HFFc6 (cell line): ENCODE results near the gene ABCC5. TPM values are rescaled to one million over a fixed set of nuclear protein-coding genes. Genes with fewer than 3 reads are reported as not detected.

Experiments used
- DNase-seq: peaks from one replicate; pipeline ENCODE4 v3.0.0-alpha.2; 2018
- H3K27ac Mint-ChIP-seq: 2 replicates; pipeline ENCODE4 v1.8.0; 2020; ENCODE audit warnings: mild to moderate bottlenecking, mixed read lengths
- H3K27me3 Mint-ChIP-seq: 2 replicates; pipeline ENCODE4 v1.8.0; 2021; ENCODE audit warnings: mild to moderate bottlenecking, moderate library complexity, mixed read lengths; ENCODE audit not compliant: insufficient read depth
- H3K36me3 Mint-ChIP-seq: 2 replicates; pipeline ENCODE4 v1.8.0; 2021; ENCODE audit warnings: low read depth, mixed read lengths
- H3K4me1 Mint-ChIP-seq: 2 replicates; pipeline ENCODE4 v1.8.0; 2020; ENCODE audit warnings: low read depth, mixed read lengths
- H3K4me3 Mint-ChIP-seq: 2 replicates; pipeline ENCODE4 v1.8.0; 2020; ENCODE audit warnings: mild to moderate bottlenecking, moderate library complexity, mixed read lengths
- H3K9me3 Mint-ChIP-seq: 2 replicates; pipeline ENCODE4 v1.8.0; 2020; ENCODE audit warnings: mild to moderate bottlenecking, mixed read lengths
- total RNA-seq, 6 experiments: library from RNA; stranded (reverse); fragmentation: NEBNext Ultra II Directional; extraction: Animal tissue kit (Norgen Biotek cat#: 25700); gene quantifications; 2 replicates in 1 of 6; 3 replicates in 5 of 6; pipeline ENCODE4 v1.2.3, GENCODE V29; 2021
- TF ChIP-seq, protein P1 (sequence below): fragments of 200-600 bp; sonication (generic); IDR thresholded peaks from 2 replicates; pipeline ENCODE4 v1.5.0; 2021; ENCODE audit warnings: antibody characterized with exemption, mild to moderate bottlenecking

The ABCC5 gene
- total RNA-seq, 6 experiments from 2014 or later, result 16.6 to 19.6 (median 17.4) TPM

DNA sequence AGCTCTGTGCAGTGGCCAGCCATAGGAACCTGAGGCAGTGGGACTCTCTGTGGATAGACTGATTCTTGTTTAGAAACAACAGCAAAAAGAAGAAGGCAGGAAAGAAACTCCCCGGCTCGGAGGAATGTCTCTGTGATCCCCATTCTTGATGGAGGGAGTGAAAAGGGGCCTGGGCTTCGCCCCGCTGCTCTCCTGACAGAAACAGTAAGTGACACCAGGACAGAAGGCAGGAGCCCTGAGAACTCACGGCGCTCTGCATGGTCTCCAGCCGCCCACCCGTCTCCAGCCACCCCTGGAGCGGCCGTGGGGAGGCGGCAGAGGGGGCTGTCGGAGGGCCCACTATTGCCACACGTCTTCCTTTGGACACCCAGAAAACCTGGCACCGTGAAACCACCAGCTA, 97.3 kb downstream of the ABCC5 start:
- no peak overlapping the region for H3K27ac Mint-ChIP-seq
- peaks cover 19% of the 10 kb centered on the region; the same call in 1 of the 2 replicates for H3K36me3 Mint-ChIP-seq
- H3K4me1 Mint-ChIP-seq, result peaks cover 11% of the 10 kb centered on the region; the same call in 1 of the 2 replicates
- H3K4me3 Mint-ChIP-seq, result no peak overlapping the region
- no peak for DNase-seq
- TF ChIP-seq, protein P1, sequence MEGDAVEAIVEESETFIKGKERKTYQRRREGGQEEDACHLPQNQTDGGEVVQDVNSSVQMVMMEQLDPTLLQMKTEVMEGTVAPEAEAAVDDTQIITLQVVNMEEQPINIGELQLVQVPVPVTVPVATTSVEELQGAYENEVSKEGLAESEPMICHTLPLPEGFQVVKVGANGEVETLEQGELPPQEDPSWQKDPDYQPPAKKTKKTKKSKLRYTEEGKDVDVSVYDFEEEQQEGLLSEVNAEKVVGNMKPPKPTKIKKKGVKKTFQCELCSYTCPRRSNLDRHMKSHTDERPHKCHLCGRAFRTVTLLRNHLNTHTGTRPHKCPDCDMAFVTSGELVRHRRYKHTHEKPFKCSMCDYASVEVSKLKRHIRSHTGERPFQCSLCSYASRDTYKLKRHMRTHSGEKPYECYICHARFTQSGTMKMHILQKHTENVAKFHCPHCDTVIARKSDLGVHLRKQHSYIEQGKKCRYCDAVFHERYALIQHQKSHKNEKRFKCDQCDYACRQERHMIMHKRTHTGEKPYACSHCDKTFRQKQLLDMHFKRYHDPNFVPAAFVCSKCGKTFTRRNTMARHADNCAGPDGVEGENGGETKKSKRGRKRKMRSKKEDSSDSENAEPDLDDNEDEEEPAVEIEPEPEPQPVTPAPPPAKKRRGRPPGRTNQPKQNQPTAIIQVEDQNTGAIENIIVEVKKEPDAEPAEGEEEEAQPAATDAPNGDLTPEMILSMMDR, result no peak
- H3K9me3 Mint-ChIP-seq, result no peaks in the 10 kb centered on the region
- H3K27me3 Mint-ChIP-seq, result peaks cover 2% of the 10 kb centered on the region; the same call in 1 of the 2 replicates

DNA sequence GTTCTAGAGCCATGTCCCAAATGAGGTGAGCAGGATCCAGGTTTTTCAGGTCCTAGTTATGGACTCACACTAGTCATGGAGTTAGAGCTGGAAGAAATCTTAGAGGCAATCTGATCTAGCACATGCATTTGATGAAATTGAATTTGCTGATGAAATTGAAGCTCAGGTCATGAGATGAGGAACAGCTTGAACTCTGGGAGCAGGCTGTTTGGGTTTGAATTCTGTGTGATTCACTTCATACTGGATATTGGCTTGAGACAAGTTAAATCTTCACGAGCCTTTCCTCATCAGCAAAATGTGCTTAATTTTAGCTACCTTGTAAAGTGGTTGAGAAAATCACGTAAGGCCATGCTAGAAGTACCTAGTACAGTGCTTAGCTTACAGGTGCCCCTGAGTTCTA, 99.5 kb downstream of the ABCC5 start:
- Mint-ChIP-seq H3K36me3 (peaks cover 9% of the 10 kb centered on the region; the same call in 1 of the 2 replicates), H3K27me3 (peaks cover 6% of the 10 kb centered on the region; the same call in 1 of the 2 replicates), H3K4me3 (no peak overlapping the region), H3K27ac (no peak overlapping the region), H3K9me3 (no peaks in the 10 kb centered on the region), H3K4me1 (0 out of 2 replicates have a peak, but pooled peaks cover 4% of the 10 kb centered on the region)
- TF ChIP-seq, protein P1, result no peak
- DNase-seq, result no peak

DNA sequence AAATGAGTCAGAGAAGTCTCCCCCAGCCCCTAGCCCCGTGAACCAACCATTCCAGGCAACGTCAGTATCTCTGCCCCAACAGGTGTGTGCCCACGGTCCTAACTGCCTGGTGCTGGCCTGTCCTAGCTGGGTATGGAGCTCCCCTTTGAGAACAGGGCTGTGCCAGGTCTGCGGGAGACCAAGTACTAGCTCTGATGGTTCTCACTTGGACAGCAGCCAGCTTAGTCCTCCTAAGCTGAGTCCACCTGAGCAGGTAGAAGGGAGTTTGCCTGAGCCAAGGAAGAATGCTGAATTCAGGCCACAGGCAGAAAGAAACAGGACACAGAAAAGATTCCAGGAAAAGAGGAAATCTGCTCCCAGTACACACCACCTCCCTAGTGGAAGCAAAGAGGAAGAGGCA, 99.9 kb downstream of the ABCC5 start:
- Mint-ChIP-seq H3K4me3 (no peak overlapping the region), H3K27me3 (peaks cover 7% of the 10 kb centered on the region; the same call in 1 of the 2 replicates), H3K27ac (no peak overlapping the region), H3K9me3 (no peaks in the 10 kb centered on the region), H3K4me1 (0 out of 2 replicates have a peak, but pooled peaks cover 4% of the 10 kb centered on the region), H3K36me3 (peaks cover 9% of the 10 kb centered on the region; the same call in 1 of the 2 replicates)
- TF ChIP-seq, protein P1, result no peak
- no peak for DNase-seq

DNA sequence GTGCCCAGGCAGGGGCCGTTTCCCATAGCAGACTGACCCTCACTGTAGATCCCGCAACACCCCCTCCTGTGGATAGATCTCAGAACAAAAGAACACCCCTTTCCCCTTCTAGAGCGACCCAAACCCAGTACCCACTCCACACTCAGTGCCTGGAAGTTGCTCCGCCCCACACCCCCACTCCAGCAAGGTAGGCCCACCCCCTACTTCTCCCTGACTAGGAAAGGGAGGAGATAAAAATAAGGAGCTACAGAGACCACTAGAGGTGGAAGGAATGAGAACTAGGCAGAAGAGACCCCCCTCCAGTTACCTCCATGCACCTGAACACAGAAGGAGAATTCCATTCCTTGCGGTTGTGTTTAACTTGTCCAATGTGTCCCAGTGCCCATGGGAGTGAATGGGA, 102.8 kb downstream of the ABCC5 start:
- Mint-ChIP-seq H3K9me3 (no peaks in the 10 kb centered on the region), H3K27ac (no peak overlapping the region), H3K27me3 (peaks cover 19% of the 10 kb centered on the region), H3K36me3 (peaks cover 4% of the 10 kb centered on the region; the same call in 1 of the 2 replicates), H3K4me3 (no peak overlapping the region), H3K4me1 (peaks cover 9% of the 10 kb centered on the region; the same call in 1 of the 2 replicates)
- TF ChIP-seq, protein P1, result no peak
- no peak for DNase-seq

DNA sequence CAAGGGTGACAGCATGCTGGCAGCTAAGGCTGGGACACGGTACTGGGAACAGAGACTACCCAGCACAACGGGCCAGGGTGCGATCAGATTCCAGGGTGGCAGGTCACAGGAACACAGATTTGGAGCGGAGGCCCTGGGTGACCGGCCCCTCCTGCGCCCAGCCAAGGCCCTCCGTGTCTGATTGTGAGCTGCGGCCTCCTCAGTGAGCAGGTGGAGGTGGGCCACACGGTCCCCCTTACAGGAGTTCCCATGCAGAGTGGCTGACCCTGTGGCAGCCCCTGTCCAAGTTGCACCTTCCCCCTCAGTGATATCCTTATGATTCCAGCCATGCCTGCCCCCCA, 104.1 kb downstream of the ABCC5 start:
- Mint-ChIP-seq H3K36me3 (no peaks in the 10 kb centered on the region), H3K4me3 (no peak overlapping the region), H3K27me3 (peaks cover 24% of the 10 kb centered on the region), H3K4me1 (peaks cover 9% of the 10 kb centered on the region; the same call in 1 of the 2 replicates), H3K9me3 (no peaks in the 10 kb centered on the region), H3K27ac (no peak overlapping the region)
- DNase-seq, result no peak
- TF ChIP-seq, protein P1, result no peak
